Thoracic aorta (tissue), 2 donors: ENCODE results near the gene SH2D6. TPM values are rescaled to one million over a fixed set of nuclear protein-coding genes. Genes with fewer than 3 reads are reported as not detected.

Experiments used
- ATAC-seq: fragments of 150-250 bp; one replicate; pipeline ENCODE4 v1.8.0; 2017; ENCODE audit warnings: low read depth; ENCODE audit not compliant: insufficient number of reproducible peaks, low FRiP score
- DNase-seq: peaks from one replicate; pipeline ENCODE4 v3.0.0-alpha.2; 2020; ENCODE audit warnings: low spot score
- H3K27ac ChIP-seq, 2 donors: fragments of 200-600 bp; sonication (generic); 1 replicate in 1 of 2; 2 replicates in 1 of 2; pipeline ENCODE4 v1.5.1; 2016; ENCODE audit warnings: mild to moderate bottlenecking in 2 of 2, moderate library complexity in 2 of 2
- H3K27me3 ChIP-seq: fragments of 200-600 bp; sonication (generic); replicated peaks from 2 replicates; pipeline ENCODE4 v1.6.0; 2016; ENCODE audit warnings: mild to moderate bottlenecking; ENCODE audit not compliant: insufficient read depth
- H3K36me3 ChIP-seq: fragments of 200-600 bp; sonication (generic); one replicate; pipeline ENCODE4 v1.5.1; 2016
- H3K4me1 ChIP-seq, 2 donors: fragments of 200-600 bp; sonication (generic); 1 replicate in 1 of 2; 2 replicates in 1 of 2; pipeline versions ENCODE4 v1.5.1 to v1.6.0; 2016; ENCODE audit warnings: low read depth in 2 of 2, mild to moderate bottlenecking in 1 of 2; ENCODE audit not compliant: control insufficient read depth in 1 of 2
- H3K4me3 ChIP-seq: fragments of 200-600 bp; sonication (generic); 2 replicates; pipeline ENCODE4 v1.5.1; 2016; ENCODE audit warnings: mild to moderate bottlenecking
- H3K9me3 ChIP-seq: fragments of 200-600 bp; sonication (generic); 2 replicates; pipeline ENCODE4 v1.5.1; 2016
- total RNA-seq, 2 donors: library from RNA; depleted of rRNA; stranded (reverse); fragments of >200 nt; gene quantifications; one replicate each; pipeline versions ENCODE4 v1.1.0 to v1.2.3, GENCODE V29; 2016
- TF ChIP-seq, protein P1 (sequence below): fragments of 200-600 bp; sonication (generic); IDR thresholded peaks from one replicate; pipeline ENCODE4 v1.5.1; 2019; ENCODE audit warnings: antibody characterized with exemption

The SH2D6 gene
- total RNA-seq, 2 donors from 2014 or later = not detected

DNA sequence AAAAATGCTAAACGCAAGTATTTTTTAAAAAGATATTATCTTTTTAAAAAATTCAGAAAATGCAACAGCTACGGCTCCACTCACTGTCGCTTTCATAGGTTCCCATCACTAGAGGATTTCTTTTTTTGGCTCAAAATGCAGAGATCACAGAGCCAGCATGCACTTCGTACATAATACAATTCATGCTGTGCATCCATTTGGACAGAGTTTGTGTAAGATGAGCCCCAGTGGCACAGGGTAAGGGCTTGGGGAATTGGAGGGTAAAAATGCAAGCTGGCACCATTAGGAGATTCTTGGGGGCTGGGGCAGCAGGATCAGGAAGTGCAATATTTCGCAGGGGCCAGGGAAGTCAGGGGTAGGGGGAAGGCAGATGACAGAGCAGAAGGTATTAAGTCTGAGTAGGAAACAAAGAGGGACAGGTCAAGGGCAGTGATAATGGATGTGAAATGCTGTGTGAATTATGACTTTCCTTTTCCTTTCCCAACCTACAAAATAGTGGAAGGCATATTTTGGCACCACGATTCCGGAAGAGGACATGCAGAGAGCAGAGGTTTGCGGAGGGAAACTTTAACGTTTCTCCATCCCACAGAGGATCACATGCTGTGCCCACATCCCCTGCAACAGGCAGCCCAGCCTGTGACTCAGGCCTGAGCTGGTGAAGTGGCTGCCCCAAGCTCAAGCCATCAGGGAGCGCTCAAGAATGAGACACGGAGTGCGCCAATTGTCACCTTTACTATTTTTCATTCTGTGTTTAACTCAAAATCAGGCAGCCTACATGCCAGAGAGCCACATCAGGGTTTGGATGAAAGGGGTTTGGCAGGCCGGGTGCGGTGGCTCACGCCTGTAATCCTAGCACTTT lies 13.1 kb upstream of the SH2D6 start:
- TF ChIP-seq, protein P1, sequence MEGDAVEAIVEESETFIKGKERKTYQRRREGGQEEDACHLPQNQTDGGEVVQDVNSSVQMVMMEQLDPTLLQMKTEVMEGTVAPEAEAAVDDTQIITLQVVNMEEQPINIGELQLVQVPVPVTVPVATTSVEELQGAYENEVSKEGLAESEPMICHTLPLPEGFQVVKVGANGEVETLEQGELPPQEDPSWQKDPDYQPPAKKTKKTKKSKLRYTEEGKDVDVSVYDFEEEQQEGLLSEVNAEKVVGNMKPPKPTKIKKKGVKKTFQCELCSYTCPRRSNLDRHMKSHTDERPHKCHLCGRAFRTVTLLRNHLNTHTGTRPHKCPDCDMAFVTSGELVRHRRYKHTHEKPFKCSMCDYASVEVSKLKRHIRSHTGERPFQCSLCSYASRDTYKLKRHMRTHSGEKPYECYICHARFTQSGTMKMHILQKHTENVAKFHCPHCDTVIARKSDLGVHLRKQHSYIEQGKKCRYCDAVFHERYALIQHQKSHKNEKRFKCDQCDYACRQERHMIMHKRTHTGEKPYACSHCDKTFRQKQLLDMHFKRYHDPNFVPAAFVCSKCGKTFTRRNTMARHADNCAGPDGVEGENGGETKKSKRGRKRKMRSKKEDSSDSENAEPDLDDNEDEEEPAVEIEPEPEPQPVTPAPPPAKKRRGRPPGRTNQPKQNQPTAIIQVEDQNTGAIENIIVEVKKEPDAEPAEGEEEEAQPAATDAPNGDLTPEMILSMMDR = no peak
- no peak for ATAC-seq
- Histone ChIP-seq H3K36me3 (peaks cover 4% of the 10 kb centered on the region), H3K4me3 (peak overlapping the region; percentile 26), H3K9me3 (no peaks in the 10 kb centered on the region), H3K27me3 (no peaks in the 10 kb centered on the region), H3K27ac (peak overlapping the region in 1 of 2 donors; percentile 13), H3K4me1 (peaks cover 0 to 22% of the 10 kb centered on the region in 2 donors)
- no peak for DNase-seq

DNA sequence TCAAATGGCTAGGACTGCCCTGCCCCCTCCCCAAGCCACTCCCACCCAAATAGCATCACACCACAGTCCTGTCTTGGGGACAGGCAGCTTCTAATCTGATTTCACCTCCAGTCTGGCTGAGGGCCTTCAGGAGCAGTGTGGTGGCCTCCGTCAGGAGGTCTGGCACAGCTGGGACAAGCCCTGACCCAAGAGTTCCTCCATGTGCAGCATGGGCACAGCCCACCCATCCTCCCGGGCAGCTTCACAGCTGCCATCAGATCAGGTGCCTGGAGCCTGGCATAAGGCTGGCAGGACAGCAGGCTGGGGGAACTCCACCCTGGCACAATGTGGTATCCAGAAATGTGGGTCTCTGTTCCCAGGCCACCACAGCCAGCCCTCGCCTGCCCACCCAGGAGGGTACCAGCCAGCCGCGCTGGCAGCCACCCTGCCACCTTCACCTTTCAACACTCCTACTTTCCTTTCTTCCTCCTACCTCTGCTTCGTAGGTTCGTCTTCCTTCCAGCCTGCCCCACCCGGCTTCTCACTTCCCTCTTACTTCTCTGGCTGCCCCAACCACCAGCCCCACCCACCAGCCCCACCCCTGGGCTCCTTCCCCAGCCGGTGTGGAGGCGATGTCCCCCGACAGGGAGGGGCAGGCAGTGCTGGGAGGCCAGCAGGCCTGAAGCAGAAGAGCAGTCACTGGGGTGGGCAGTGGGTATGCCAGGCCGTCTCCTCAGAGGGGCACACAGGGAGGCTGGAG lies 8.5 kb upstream of the SH2D6 start, which contains the start of gene CAPG:
TSS of gene CAPG (minus strand) at position 522 of the 739 bp plus-strand sequence. CDS start 8,221 bp downstream, outside the sequence.
- ATAC-seq (no peak), DNase-seq (no peak)
- no peak within 1 kb of the TSS for H3K27ac ChIP-seq
- no peaks in the 10 kb centered on the region for H3K9me3 ChIP-seq
- H3K27me3 ChIP-seq = no peaks in the 10 kb centered on the region
- H3K4me3 ChIP-seq = peak within 1 kb of the TSS; percentile 57
- no peaks in the 10 kb centered on the region for H3K36me3 ChIP-seq
- peaks cover 3 to 30% of the 10 kb centered on the region in 2 donors for H3K4me1 ChIP-seq
- TF ChIP-seq, protein P1 = no peak

DNA sequence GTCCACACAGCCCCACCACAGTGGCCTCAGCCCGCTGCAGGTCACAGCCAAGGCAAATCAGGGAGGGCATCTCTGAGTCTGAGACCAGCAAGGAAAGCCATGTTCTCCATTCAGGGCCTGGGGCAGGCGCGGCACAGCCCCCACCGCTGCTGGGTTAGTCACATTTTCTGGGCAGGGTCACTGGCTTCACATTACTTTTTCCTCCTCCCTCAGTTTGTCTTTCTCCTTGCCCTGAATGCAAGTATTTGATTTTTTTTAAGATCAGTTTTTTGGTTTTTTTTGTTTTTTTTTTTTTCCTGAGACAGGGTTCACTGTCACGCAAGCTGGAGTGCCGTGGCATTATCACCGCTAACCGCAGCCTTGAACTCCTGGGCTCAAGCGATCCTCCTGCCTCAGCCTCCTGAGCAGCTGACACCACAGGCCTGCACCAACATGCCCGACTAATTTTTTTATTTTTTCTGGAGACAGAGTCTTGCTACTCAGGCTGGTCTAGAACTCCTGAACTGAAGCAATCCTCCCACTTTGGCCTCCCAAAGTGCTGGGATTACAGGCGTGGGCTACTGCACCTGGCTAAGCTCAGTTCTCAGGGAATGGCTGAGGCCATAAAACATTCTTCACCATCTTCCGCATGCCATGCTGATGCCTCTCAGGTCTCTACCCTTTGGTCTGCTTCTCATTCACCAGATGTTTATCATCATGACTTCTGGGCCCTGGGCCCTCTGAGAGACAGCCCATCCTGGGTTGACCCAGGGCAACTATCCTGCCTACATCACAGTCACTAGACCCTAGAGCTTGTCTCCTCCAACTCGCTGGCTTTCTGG lies 7.7 kb upstream of the SH2D6 start:
- no peaks in the 10 kb centered on the region for H3K36me3 ChIP-seq
- H3K4me1 ChIP-seq = peaks cover 3 to 30% of the 10 kb centered on the region in 2 donors
- H3K27ac ChIP-seq = no peak overlapping the region
- H3K9me3 ChIP-seq = no peaks in the 10 kb centered on the region
- ATAC-seq (no peak), DNase-seq (no peak)
- peak overlapping the region; percentile 57 for H3K4me3 ChIP-seq
- TF ChIP-seq, protein P1 = no peak
- no peaks in the 10 kb centered on the region for H3K27me3 ChIP-seq

DNA sequence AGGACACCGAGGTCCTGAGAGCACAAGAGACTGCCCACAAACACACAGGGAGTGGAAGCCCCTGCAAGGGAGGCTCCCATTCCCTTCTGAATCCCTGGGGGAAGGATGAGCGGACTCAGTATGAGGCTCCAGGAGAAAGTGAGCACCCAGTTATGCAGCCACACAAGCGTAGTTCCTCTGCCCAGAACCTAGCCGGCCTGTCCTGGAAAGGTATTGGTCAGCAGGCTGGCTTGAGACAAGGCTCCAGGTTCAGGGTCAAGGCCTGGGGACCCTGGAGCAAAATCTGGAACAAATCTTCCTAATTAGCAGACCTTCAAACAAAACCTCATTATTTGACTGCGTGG lies 7.1 kb upstream of the SH2D6 start:
- Histone ChIP-seq H3K9me3 (no peaks in the 10 kb centered on the region), H3K4me1 (peaks cover 3 to 30% of the 10 kb centered on the region in 2 donors), H3K4me3 (no peak overlapping the region), H3K27me3 (no peaks in the 10 kb centered on the region), H3K27ac (no peak overlapping the region), H3K36me3 (no peaks in the 10 kb centered on the region)
- TF ChIP-seq, protein P1 = no peak
- ATAC-seq (no peak), DNase-seq (no peak)
